NCI-H2171 treated with DMSO at 0.1 percent for 48 hours (cell line): ENCODE data around the gene KRTAP5-4.
"Not testable (repeated sequence)": the region's sequence is repeated elsewhere in the genome, so short reads cannot be mapped to it uniquely, and the experiment has no call there.

Experiments
- DNase-seq: peaks from one replicate; lab custom pipeline; 2025; lab: John Stamatoyannopoulos, UW

KRTAP5-4 gene

DNA sequence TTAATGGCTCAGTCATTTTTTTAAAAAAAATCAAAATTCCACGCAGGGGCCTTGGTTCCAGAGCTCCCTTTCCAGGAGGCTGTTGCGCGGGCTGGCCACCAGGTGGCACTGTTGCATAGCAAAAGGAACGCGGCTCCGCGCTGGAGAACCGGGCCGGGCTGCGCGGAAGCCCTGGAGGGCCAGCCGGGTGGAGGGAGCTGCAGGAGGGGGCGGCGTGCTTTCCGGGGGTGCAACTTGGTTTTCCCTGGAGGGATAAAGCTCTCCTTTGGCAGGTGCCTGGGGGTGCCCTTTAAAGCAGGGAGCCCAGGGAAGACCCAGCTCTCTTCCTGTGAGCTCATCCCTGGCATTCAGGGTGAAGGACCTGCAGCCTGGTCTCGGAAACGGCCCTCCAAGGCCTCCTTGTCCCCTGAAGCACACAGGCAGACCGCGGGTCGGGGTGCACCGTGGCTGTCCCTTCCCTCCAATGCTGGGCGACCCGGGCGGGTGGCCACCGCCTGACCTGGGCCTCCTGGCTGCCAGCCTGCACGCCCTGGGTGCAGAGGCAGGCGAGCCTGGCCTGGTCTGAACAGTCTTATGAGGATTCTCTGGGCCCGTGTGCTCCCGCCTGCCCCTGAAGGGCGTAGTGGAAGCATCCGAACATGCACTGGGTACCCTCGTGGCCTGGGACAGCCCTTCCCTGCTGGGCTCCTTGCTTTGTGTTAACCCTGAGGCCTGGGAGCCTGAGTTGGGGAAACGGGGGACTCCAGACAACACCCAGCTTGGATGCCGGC lies 31.0 kb upstream of the KRTAP5-4 start:
- DNase-seq: peak; percentile 11

DNA sequence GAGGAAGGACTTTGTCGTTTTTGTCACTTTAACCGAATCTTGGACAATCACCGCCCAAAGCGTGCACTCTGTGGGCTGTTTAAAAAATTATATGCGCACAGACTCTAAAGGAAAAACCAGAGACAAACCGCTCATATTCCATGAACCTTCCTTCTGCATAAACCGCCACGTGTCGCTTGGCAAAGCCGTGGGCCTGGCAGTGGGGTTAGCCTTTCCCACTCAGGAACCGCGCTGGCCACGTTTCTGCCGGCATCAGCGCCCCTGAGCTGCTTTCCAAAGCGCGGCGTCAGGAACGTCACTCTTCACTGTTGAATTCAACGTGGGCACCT lies 30.5 kb upstream of the KRTAP5-4 start:
- DNase-seq: no peak

DNA sequence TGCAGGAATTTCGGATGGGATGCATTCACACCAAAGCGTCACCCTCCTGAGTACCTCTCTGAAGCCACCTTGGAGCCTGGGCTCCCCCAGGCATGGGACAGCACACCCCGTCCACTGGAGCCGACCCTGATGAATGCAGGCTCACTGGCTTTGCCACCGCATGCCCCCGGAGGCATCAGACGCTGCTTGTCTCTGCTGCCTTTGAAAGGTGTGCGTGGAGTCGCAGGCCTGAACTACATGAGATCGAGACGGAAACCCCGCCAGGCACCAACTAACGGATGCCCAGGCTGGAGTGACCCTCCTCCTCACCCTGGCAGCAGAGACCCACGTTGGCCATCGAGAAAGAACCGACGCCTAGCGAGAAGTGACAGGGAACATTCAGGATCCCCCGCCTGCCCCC lies 30.1 kb upstream of the KRTAP5-4 start:
- no peak for DNase-seq

DNA sequence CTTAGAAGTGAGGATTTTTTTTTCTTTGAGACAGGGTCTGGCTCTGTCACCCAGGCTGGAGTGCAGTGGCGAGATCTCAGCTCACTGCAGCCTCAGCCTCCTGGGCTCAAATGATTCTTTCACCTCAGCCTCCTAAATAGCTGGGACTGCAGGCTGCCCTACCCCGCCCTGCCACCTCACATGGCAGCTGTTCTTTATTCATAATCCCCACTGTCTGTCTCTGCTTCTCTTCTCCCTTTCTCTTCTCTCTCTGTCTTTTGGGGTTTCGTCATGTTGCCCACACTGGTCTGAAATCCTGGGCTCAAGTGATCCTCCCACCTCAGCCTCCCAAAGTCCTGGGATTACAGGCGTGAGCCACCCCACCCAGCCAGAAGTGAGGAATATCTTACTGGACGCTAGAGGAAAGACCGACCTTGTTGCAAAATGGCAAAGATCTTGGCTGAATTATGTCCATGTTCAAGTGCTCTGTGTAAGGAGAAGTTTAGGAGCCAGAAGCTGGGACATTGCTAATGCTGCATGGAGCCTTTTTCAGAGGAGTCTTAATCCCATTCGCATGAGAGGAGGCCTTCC lies 29.6 kb upstream of the KRTAP5-4 start:
- DNase-seq: no peak

DNA sequence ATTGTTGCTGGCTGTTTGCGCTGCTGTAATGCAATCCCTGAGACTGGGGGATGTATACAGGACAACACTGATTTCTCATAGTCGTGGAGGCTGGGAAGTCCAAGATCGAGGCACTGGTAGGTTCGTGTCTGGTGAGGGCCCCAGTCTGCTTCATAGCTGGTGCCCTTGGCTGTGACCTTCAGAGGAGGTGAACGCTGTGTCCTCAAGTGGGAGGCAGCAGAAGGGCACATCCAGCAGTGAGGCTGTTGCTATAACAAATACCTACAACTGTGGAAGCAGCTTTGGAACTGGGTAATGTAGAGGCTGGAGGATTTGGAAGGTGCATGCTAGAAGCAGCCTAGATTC lies 29.0 kb upstream of the KRTAP5-4 start:
- DNase-seq: no peak

DNA sequence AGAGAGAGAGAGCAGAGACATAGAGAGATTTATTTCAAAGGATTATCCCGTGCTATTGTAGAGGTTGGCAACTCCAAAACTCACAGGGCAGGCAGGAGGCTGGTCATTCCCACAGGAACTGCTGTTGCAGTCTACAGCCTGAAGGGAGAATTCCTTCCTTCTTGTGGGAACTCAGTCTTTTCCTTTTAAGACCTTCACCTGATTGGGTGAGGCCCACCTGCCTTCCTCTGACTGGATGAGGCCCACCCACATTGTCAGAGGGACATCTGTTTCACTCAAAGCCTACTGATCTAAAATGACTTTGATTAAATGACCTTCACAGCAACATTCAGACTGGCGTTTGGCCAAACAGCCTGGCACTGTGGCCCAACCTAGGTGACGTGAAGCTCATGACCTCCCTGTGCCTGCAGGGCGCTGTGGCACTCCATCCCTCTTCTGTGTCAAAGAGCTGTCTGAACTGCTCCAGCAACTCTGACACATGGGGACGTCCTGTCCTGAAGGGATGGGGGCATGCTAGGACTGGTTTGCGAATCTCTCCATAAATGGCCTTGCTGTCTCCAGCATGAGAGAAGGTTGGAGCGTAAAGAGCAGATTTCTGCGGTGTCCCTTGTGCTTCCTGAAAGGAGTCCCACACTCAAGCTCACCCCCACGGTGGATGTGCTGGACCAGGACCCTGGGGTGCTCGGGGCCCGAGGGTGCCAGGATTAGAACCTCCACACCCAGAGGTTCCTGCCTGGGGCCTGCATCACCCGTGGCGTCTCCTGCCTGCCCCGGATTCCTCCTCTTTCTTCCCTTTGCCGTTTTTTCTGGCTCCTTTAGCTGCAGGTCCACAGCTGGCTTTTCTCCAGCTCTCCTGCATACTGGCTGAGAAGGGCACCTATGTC lies 28.3 kb upstream of the KRTAP5-4 start:
- no peak for DNase-seq

DNA sequence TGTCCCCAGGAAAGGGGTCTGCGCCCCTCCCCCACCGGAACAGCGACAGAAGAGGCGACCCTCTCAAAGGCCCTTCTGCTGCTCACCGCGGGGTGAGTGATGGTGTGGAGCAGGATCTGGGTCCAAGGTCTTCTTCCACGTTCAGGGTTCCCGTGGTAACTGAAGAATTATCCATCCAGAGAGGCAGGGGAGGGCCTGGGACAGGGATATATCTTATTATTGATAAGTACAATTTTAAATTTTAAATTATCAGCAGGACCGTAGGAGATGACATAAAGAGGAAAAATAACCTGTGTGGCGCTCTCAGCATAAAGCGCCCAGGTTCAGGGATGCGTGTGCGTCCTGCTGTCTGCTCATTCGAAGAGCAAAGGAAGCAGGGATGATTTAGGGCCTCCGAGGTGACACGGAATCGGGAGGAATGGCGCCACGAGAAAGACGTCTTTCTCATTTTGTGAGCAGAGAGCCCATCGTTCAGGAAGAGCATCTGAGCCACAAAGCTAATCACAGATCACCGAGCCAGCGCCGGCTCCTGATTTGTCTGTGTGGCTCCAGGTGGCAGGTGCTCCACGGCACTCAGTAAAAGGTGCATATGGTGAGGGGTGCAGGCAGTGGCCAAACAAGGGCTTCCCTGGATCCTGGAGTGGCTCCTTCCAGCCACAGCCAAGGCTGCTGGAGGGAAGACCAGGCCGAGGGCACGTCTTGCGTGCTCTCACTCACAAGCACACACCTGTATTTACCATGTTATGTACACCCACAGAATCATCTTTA lies 26.9 kb upstream of the KRTAP5-4 start:
- DNase-seq: peak; percentile 1

DNA sequence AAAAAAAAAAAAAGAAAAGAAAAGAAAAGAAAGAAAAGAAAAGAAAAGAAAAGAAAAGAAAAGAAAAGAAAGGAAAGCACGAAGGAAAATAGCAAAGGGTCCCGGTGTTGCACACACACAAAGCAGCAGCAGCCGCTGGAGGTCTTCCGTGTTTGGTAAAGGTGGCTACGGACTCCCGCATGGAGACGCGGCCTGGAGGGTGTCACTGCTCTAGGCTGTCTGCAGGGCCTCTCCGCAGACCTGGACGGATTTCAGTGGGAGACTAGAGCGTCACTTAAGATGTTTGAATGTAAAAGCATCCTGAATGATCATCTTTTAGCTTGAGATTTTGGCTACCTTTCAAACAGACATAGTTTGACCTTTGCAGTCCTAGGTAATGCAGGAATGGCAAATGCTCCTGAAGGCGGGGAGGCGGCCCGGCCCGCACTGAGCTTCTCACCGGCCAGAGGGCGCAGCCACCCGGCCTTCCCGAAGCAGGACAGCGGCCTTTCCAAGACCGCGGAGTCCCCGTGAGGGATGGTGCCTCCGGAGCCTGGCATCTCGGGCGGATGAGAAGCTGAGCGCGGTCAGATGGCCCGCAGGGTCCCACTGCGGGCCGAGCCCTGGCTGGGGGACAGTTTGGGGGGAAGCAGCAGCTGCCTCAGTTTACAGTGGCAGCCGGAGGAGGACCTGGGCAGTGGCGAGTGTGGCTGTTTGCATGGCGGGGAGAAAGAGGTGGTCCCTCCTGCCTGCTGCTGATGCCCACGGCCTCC lies 26.1 kb upstream of the KRTAP5-4 start:
- no peak for DNase-seq

DNA sequence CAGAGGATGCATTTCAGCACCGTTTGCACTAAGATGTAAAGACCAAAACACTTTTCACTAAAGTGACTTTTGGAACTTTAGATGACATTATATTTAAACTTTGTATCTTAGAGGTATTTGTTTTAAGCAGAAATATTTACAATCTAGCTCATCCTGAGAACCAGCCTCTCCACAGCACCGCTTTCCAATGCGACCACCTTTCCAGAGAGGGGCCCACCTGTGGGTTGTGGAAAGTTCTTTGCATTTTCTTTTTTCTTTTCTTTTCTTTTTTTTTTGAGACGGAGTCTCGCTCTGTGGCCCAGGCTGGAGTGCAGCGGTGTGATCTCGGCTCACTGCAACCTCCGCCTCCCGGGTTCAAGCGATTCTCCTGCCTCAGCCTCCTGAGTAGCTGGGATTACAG lies 24.6 kb upstream of the KRTAP5-4 start:
- DNase-seq: not testable (repeated sequence)

DNA sequence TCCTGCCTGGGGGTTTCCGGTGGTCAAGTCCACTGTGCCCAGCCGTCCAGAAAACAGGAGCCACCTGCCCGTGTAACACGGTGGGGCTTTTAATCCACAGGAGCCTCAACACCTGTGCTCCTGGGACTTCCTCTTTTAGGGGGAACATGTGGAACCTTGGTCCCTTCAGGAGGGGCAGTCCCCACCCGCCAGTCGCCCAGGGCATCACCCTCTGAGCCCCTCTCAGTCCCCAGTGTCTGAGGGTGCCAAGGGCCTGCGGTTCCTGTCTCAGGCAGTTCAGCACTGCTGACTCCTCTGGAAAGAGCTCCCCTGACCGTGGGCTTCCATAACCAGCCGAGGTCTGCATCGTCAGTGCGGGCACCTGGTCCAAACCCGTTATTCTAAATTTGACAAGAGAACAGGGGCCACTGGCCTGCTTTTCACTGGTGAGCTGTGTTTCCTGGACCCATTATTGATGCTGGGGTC lies 23.5 kb upstream of the KRTAP5-4 start:
- DNase-seq: no peak

DNA sequence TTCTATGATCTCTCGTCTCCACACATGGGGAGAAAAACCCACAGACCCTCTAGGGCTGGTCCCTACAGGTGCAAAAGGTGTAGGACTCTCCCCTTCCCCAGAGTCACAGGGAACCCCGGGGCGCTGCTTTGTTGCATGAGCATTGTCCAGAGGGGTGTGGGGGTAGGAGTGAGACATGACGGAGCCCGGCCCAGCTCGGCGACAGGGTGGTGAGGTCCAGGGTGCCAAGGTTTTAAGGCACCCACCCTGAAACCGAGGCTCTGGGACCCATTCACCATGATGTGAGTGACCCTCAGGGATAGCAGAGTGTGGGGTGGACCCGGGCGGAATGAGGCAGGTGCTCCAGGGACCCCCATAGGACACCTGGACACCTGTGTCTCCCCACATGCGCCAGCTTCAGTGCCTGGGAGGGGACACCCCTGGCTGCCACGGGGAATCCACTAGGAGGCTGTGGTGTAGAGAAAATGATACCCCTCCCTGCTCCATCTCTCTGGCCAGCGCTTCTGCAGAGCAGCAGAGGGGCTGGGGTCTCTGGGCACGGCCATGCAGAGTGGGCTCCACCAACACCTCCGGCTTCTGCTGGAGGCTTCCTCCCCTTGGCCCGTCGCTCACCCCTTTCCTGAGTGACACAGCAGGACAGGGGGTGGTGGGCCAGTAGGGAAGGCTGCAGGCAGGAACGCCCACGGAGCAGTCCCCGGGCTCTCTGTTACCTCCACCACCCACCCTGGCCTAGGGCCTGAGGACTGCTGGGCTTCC lies 22.8 kb upstream of the KRTAP5-4 start:
- DNase-seq: no peak

DNA sequence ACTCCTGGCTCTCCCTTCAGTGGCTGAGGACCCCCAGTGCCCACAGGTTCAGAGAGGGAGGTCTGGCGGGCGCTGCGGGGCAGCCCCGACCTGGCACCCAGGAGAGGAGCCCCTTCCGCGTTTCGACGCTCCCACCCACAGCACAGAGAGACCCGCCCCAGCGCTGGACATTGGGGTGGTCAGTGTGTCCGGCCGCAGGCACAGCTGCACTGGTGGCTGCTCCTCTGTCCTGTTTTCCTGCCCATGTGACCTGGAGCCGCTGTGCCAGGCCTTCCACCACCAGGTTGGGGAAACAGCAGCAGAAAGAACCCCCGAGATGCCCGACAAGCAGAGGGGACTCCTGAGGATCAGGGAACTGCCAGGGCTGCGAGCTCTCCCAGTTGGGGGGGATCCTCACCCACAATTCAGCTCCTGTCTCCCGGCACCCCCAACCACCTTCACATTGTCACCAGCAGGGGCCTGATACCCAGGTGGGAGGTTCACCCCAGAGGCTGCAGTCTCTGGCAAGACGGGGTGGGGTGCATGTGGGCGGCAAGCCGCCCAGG lies 21.3 kb upstream of the KRTAP5-4 start:
- no peak for DNase-seq

DNA sequence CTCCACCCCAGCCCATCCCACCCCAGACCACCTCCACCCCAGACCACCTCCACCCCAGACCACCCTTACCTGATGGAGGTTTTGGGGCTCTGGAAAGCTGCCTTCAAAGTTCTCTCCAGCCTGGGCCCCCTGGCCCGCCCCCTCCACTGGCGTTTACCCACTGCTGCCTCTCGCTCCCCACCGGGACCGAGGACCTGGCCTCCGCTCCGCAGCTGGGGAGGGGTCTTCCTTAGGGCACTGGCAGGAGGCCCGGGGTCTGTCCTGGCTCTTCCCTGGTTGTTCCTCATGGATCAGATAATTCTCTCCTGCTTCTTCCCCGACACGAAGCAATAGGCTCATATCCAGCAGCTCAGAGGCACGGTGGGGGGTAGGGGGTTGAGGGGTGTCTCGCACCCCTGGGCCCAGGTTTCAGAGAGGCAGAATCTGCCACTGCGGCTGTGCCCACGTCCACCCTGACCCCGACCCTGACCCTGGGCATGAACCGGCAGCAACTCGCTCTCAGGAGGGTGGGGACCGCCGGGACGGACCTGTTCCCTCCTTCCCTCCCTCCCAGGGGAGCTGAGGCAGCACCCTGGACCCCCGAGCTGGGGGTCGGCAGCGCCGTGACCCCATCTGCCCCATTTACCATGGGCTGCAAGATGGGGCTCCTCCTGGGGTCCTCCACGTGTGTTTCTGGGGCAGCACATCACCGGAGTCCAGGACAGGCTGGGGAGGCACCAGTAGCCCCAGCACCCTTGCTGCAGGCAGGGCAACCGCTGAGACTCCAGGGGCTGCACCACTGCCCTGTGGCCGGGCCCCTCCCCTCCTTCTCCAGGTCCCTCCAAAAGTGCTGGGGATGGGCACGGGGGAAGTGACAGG lies 20.6 kb upstream of the KRTAP5-4 start:
- DNase-seq: no peak

DNA sequence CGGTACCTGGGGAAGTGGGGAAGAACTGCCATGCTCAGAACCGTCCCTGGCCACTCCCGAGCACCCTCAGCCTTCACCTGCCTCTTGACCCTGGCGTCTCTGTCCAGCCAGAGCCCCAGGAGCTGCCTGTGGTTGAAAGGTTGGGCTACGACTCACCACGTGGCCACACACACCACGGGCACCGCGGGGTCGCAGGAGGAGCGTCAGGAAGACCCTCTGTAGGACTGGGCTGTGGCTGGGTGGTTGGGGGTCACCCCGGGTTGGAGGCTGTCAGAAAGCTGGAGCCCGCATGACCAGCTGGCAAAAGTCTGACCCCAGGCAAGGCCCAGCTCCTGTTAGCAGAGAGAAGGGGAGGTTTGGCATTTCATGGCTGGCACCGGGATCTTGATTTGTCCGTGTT lies 19.2 kb upstream of the KRTAP5-4 start:
- no peak for DNase-seq

DNA sequence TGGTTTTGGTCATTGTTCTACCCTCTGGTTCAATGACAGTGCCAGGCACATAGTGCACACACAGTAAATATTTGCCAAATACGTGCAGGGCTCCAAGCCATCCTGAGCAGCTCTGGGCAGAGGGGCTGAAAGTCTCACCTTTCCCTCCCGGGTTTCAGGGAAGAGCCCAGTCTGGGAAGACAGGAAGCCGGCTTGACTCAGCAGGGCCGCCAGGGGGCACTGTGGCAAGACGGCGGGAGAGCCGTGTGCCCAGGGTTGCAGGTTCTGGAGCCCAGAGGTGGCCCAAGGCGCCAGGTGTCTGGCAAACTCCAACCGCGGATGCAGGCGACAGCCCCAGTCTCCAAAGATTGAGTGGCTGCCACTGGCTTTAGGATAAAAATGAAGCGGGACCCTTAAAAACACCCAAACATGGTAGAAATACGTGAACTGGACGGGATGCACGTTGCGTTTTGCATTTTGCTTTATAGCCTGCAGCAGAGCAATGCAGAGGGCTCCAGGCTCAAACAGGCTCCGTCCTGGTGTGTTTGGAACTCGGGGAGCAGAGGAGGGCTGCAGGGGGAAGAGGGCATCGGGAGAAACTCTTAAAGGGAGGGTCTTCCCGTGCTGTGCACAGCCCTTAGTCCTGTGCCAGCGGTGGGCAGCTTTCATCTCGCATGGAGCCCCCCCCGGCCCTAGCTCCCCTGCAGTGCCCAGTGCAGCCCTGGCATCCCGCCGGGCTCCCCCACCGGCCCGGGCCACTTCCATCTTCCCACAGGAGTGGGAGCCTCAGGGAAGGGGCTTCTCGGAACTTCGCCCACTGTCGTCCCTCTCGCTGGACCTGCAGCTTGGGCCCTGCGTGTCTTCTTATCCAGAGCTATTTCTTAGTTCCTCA lies 18.4 kb upstream of the KRTAP5-4 start:
- DNase-seq: peak; percentile 10

DNA sequence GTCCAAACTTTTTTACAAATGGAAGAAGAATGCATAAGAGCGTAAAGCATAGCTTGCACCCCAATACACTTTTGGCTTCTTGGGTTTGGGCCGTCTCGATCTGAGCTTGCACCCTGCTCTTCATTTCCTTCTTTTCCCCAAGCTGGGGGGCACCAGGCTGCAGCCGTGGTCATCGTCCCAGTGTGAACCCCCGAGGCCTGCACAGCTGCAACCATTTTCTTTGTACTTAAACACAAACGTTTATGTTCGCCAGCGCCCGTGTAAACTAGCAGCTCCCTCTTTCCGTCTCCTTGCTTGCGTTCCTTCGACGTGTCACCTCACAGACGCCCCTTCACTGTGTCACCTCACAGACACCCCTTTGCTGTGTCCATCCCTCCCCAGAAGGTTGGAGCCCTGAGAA lies 17.7 kb upstream of the KRTAP5-4 start:
- DNase-seq: no peak

DNA sequence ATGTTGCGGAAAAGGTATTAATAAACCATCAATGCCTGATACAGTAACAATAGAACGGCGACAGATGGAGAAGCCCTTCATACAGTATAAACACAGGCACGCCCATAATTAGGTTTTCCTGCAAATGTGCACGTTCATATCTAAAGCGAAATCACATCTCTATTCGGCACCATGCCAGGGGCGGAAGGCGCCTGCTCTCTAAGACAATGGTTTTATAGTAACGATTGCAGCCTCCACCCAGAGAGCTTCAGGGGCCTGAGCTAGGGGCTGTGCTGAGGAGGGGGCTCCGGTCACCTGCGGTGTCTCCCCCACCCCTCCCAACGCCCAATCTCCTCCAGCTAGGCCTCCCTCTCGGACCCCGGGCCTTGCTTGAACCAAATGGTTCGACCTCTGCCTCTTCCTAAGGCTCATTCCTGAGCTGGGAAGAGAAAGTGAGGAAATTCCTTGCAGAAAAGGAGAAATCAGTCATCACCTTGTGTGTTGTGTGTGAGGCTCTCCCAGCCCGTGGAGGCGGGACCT lies 17.2 kb upstream of the KRTAP5-4 start:
- peak; percentile 93 for DNase-seq

DNA sequence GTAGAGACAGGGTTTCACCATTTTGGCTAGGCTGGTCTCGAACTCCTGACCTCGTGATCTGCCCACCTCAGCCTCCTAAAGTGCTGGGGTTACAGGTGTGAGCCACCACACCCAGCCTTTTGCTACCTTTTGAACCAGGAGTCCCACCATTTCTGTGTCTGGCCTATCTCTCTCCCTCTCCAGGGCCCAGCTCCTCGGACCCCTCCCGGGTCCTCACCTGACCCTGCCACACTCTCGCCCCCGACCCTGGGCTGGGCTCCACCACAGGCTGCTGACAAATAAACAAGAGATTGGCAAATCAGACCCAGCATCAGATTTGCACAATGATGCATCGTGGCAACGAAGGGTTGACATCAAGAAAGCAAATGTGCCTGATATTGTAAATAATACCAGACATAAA lies 16.4 kb upstream of the KRTAP5-4 start:
- no peak for DNase-seq
